SK-N-SH treated with all-trans-retinoic acid at 6 μM for 48 hours (cell line): ENCODE results near the gene COL6A2.

Source experiments
- ATAC-seq: fragments of 200-7000 bp; cut with Tn5 transposase; 3 replicates; pipeline ENCODE4 v1.9.1; 2020; ENCODE audit warnings: mild to moderate bottlenecking, moderate library complexity
- ARNTL ChIP-seq: fragments of 450-650 bp; formaldehyde crosslinking; IDR thresholded peaks from 2 replicates; pipeline ENCODE4 v1.5.0; 2020; ENCODE audit warnings: low read depth, mild to moderate bottlenecking, moderate library complexity, borderline replicate concordance
- BACH2 ChIP-seq: fragments of 250-450 bp; sonication (Bioruptor Pico); IDR thresholded peaks from 2 replicates; pipeline ENCODE4 v1.9.0; 2021; ENCODE audit warnings: mild to moderate bottlenecking, borderline replicate concordance
- CREB5 ChIP-seq: fragments of 250-450 bp; sonication (Bioruptor Pico); IDR thresholded peaks from 2 replicates; pipeline ENCODE4 v1.5.1; 2020; ENCODE audit warnings: low read depth, mild to moderate bottlenecking, moderate library complexity
- CSDC2 ChIP-seq: fragments of 250-450 bp; sonication (Bioruptor Pico); IDR thresholded peaks from 2 replicates; pipeline ENCODE4 v1.5.0; 2020; ENCODE audit warnings: mild to moderate bottlenecking, moderate library complexity
- ESRRG ChIP-seq: fragments of 250-450 bp; sonication (Bioruptor Pico); IDR thresholded peaks from 2 replicates; pipeline ENCODE4 v1.6.1; 2021; ENCODE audit warnings: mild to moderate bottlenecking
- GLIS3 ChIP-seq: fragments of 250-450 bp; sonication (Bioruptor Pico); IDR thresholded peaks from 2 replicates; pipeline ENCODE4 v1.5.0; 2020; ENCODE audit warnings: mild to moderate bottlenecking, moderate library complexity
- ISL1 ChIP-seq: fragments of 250-450 bp; sonication (Bioruptor Pico); IDR thresholded peaks from 2 replicates; pipeline ENCODE4 v2.1.2; 2022; ENCODE audit warnings: mild to moderate bottlenecking, moderate library complexity
- OSR1 ChIP-seq: fragments of 250-450 bp; sonication (Bioruptor Pico); IDR thresholded peaks from 2 replicates; pipeline ENCODE4 v1.8.0; 2022; ENCODE audit warnings: moderate library complexity, mild to moderate bottlenecking, inconsistent platforms
- POU6F1 ChIP-seq: fragments of 250-450 bp; sonication (Bioruptor Pico); IDR thresholded peaks from 2 replicates; pipeline ENCODE4 v1.8.0; 2021; ENCODE audit warnings: low read depth, mild to moderate bottlenecking, moderate library complexity, borderline replicate concordance
- PPARA ChIP-seq: fragments of 250-450 bp; sonication (Bioruptor Pico); IDR thresholded peaks from 2 replicates; pipeline ENCODE4 v1.5.0; 2020; ENCODE audit warnings: mild to moderate bottlenecking, borderline replicate concordance
- SNAI2 ChIP-seq: fragments of 250-450 bp; sonication (Bioruptor Pico); IDR thresholded peaks from 2 replicates; pipeline ENCODE4 v1.5.0; 2020; ENCODE audit warnings: mild to moderate bottlenecking, moderate library complexity
- TCF4 ChIP-seq: fragments of 250-450 bp; sonication (Bioruptor Pico); IDR thresholded peaks from 2 replicates; pipeline ENCODE4 v1.8.0; 2021; ENCODE audit warnings: mild to moderate bottlenecking, moderate library complexity, borderline replicate concordance
- TOX ChIP-seq: fragments of 250-450 bp; sonication (Bioruptor Pico); IDR thresholded peaks from 2 replicates; pipeline ENCODE4 v1.8.0; 2021; ENCODE audit warnings: mild to moderate bottlenecking, moderate library complexity, borderline replicate concordance
- ZC3H10 ChIP-seq: fragments of 250-450 bp; sonication (Bioruptor Pico); IDR thresholded peaks from 2 replicates; pipeline ENCODE4 v1.5.1; 2021; ENCODE audit warnings: mild to moderate bottlenecking, moderate library complexity
- ZFP3 ChIP-seq: fragments of 250-450 bp; sonication (Bioruptor Pico); IDR thresholded peaks from 2 replicates; pipeline ENCODE4 v1.5.0; 2020; ENCODE audit warnings: mild to moderate bottlenecking, moderate library complexity
- ZFP30 ChIP-seq: fragments of 450-650 bp; formaldehyde crosslinking; IDR thresholded peaks from 2 replicates; pipeline ENCODE4 v1.5.0; 2022; ENCODE audit warnings: mild to moderate bottlenecking, moderate library complexity
- ZNF565 ChIP-seq: fragments of 450-650 bp; formaldehyde crosslinking; conservative IDR thresholded peaks from 2 replicates; pipeline ENCODE4 v1.5.0; 2020; ENCODE audit warnings: low read depth, mild to moderate bottlenecking, moderate library complexity
- ZNF70 ChIP-seq: fragments of 450-650 bp; formaldehyde crosslinking; IDR thresholded peaks from 2 replicates; pipeline ENCODE4 v1.5.0; 2020; ENCODE audit warnings: mild to moderate bottlenecking, moderate library complexity
- ZNF8 ChIP-seq: fragments of 450-650 bp; formaldehyde crosslinking; IDR thresholded peaks from 2 replicates; pipeline ENCODE4 v1.5.0; 2020; ENCODE audit warnings: mild to moderate bottlenecking, moderate library complexity
- TF ChIP-seq, protein P1 (sequence below): fragments of 250-450 bp; sonication (Bioruptor Pico); IDR thresholded peaks from 2 replicates; pipeline ENCODE4 v1.5.0; 2020; ENCODE audit warnings: mild to moderate bottlenecking, moderate library complexity
- TF ChIP-seq, protein P2 (sequence below): fragments of 250-450 bp; sonication (Bioruptor Pico); IDR thresholded peaks from 2 replicates; pipeline ENCODE4 v1.5.1; 2021; ENCODE audit warnings: mild to moderate bottlenecking, moderate library complexity

The COL6A2 gene

DNA sequence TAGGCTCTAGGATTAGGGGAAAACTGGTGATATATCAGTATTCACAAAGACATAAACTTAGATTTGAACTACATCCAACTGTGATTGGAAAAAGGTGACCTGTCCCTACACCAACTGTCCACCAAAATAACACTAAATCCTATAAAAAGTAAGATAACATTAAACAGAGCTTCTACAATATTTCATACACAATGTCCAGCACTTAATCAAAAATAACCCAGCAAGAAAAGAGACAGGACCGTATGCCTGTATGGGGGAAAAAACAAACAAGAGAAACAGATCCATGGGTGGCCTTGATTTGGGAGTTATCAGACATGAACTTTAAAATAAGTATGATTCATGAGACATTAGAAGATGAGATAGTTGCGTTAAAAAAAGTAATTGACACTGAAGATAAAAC lies 9.7 kb upstream of the COL6A2 start (continued):
- no peak for TF ChIP-seq POU6F1 (CRISPR knock-in tag)
- no peak for TF ChIP-seq PPARA (CRISPR knock-in tag)
- no peak for TF ChIP-seq ZFP3 (CRISPR knock-in tag)
- TF ChIP-seq, protein P1, sequence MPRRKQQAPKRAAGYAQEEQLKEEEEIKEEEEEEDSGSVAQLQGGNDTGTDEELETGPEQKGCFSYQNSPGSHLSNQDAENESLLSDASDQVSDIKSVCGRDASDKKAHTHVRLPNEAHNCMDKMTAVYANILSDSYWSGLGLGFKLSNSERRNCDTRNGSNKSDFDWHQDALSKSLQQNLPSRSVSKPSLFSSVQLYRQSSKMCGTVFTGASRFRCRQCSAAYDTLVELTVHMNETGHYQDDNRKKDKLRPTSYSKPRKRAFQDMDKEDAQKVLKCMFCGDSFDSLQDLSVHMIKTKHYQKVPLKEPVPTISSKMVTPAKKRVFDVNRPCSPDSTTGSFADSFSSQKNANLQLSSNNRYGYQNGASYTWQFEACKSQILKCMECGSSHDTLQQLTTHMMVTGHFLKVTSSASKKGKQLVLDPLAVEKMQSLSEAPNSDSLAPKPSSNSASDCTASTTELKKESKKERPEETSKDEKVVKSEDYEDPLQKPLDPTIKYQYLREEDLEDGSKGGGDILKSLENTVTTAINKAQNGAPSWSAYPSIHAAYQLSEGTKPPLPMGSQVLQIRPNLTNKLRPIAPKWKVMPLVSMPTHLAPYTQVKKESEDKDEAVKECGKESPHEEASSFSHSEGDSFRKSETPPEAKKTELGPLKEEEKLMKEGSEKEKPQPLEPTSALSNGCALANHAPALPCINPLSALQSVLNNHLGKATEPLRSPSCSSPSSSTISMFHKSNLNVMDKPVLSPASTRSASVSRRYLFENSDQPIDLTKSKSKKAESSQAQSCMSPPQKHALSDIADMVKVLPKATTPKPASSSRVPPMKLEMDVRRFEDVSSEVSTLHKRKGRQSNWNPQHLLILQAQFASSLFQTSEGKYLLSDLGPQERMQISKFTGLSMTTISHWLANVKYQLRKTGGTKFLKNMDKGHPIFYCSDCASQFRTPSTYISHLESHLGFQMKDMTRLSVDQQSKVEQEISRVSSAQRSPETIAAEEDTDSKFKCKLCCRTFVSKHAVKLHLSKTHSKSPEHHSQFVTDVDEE, result no peak
- no peak for TF ChIP-seq ARNTL (CRISPR knock-in tag)
- no peak for TF ChIP-seq OSR1
- no peak for TF ChIP-seq ZNF565 (CRISPR knock-in tag)

- TF ChIP-seq ZNF565 (CRISPR knock-in tag) (no peak), TCF4 (no peak), POU6F1 (CRISPR knock-in tag) (no peak), ESRRG (CRISPR knock-in tag) (no peak), BACH2 (CRISPR knock-in tag) (no peak), ZC3H10 (no peak), CREB5 (no peak)
- no peak for ATAC-seq
Observed at GRCh38 chr21:46089285-46089684, 8.6 kb upstream of the COL6A2 start.

DNA sequence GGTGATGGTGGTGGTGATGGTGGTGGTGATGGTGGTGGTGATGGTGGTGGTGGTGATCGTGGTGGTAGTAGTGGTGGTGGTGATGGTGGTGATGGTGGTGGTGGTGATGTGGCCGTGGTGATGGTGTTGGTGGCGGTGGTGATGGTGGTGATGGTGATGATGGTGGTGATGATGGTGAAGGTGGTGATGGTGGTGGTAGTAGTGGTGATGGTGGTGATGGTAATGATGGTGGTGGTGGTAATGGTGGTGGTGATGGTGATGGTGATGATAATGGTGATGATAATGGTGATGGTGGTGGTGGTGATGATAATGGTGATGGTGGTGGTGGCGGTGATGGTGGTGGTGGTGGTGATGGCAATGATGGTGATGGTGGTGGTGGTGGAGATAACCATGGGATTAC lies 6.8 kb upstream of the COL6A2 start:
- TF ChIP-seq, protein P2, sequence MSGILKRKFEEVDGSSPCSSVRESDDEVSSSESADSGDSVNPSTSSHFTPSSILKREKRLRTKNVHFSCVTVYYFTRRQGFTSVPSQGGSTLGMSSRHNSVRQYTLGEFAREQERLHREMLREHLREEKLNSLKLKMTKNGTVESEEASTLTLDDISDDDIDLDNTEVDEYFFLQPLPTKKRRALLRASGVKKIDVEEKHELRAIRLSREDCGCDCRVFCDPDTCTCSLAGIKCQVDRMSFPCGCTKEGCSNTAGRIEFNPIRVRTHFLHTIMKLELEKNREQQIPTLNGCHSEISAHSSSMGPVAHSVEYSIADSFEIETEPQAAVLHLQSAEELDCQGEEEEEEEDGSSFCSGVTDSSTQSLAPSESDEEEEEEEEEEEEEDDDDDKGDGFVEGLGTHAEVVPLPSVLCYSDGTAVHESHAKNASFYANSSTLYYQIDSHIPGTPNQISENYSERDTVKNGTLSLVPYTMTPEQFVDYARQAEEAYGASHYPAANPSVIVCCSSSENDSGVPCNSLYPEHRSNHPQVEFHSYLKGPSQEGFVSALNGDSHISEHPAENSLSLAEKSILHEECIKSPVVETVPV (CRISPR knock-in tag), result no peak
- TF ChIP-seq TCF4, result no peak
- TF ChIP-seq ZNF565 (CRISPR knock-in tag), result no peak
- TF ChIP-seq GLIS3 (CRISPR knock-in tag), result no peak
- TF ChIP-seq ISL1 (CRISPR knock-in tag), result no peak
- TF ChIP-seq ZNF8 (CRISPR knock-in tag), result no peak
- TF ChIP-seq POU6F1 (CRISPR knock-in tag), result no peak
- TF ChIP-seq BACH2 (CRISPR knock-in tag), result no peak
- no peak for TF ChIP-seq PPARA (CRISPR knock-in tag)
- TF ChIP-seq ZFP3 (CRISPR knock-in tag), result no peak
- no peak for TF ChIP-seq CSDC2 (CRISPR knock-in tag)
- no peak for ATAC-seq

DNA sequence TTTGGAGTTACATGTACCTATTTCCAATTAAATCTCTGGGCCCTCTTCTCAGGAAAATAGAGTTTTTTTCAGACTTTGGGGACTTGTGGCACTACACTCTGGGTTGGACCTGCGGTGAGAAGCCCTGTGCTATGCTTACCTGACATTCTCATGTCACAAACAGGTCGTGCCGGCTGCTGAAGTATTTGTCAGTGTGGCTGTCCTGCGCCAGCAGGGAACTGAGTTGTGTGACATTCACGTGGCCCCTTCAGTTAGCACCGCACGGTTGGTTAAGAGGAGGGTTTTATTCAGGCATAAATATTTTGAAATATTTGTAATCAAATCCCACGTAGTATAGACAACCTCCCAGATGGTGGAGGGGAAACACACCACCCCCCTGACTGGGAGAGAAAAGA lies 6.3 kb upstream of the COL6A2 start:
- ATAC-seq, result no peak
- TF ChIP-seq SNAI2 (CRISPR knock-in tag) (no peak), ZNF565 (CRISPR knock-in tag) (no peak), PPARA (CRISPR knock-in tag) (no peak), POU6F1 (CRISPR knock-in tag) (no peak), ESRRG (CRISPR knock-in tag) (no peak), OSR1 (no peak), CSDC2 (CRISPR knock-in tag) (no peak), ZNF8 (CRISPR knock-in tag) (no peak), GLIS3 (CRISPR knock-in tag) (no peak), ZFP30 (CRISPR knock-in tag) (no peak), TCF4 (no peak), TOX (no peak), ZNF70 (CRISPR knock-in tag) (no peak), ARNTL (CRISPR knock-in tag) (no peak), ZC3H10 (no peak), CREB5 (no peak)
